Astrocyte of the spinal cord (primary cell): ENCODE measurements around the gene SKA1.
A peak's percentile ranks its signal among the peaks of the same experiment; 100 is the strongest.

ENCODE experiments used
- DNase-seq: peaks from one replicate; pipeline ENCODE4 v3.0.0; 2011; ENCODE audit warnings: low read depth, low spot score
- H3K4me3 ChIP-seq: 2 replicates; pipeline ENCODE4 v1.5.1; 2011; ENCODE audit warnings: low read depth, mild to moderate bottlenecking, low read length, moderate library complexity
- in situ Hi-C: cut with HindIII; loops from 2 replicates; pipeline ENCODE4 v1.10.0; 2017; ENCODE audit warnings: low sequenced_read_pairs
- TF ChIP-seq, protein P1 (sequence below): IDR thresholded peaks from 2 replicates; pipeline ENCODE4 v1.5.1; 2012; ENCODE audit warnings: low read depth, mild to moderate bottlenecking, low read length, inconsistent platforms

The SKA1 gene, protein sequence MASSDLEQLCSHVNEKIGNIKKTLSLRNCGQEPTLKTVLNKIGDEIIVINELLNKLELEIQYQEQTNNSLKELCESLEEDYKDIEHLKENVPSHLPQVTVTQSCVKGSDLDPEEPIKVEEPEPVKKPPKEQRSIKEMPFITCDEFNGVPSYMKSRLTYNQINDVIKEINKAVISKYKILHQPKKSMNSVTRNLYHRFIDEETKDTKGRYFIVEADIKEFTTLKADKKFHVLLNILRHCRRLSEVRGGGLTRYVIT

DNA sequence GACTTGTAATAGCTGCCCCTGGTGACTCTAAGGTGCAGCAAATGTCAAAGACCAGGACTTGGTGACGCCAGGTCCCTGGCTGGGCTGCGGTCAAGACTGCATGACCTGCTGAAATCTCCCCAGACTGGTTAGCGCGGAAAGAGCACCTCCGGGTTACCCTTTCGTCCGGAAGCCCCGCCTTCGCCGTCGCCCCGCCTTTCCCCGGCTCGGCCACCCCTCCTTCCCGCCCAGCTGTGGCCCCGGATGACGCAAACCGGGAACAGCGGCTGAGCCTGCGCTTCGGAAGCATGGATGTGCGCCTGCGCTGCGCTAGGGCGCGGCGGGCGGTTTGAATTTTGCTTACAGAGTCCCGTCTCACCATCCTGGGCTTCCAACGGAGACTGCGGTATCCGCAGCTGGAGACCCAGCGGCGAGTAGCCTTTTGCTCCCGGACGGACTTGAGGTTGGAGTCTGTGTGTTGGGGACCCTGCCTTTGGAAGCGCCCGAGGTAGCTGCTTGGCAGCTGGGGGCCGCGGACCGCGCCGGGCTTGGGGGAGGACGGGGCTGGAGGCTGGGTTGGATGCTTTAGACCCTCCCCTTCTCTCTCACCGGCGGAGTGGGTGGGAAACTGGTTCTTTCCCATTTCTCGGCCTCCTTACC, at the start of gene SKA1:
Gene SKA1 (plus strand): TSS at position 294 of the 639 bp plus-strand sequence. CDS start 785 bp downstream, outside the sequence.
- H3K4me3 ChIP-seq = peak within 1 kb of the TSS; percentile 80
- in situ Hi-C loops = no loop called here
- TF ChIP-seq, protein P1, sequence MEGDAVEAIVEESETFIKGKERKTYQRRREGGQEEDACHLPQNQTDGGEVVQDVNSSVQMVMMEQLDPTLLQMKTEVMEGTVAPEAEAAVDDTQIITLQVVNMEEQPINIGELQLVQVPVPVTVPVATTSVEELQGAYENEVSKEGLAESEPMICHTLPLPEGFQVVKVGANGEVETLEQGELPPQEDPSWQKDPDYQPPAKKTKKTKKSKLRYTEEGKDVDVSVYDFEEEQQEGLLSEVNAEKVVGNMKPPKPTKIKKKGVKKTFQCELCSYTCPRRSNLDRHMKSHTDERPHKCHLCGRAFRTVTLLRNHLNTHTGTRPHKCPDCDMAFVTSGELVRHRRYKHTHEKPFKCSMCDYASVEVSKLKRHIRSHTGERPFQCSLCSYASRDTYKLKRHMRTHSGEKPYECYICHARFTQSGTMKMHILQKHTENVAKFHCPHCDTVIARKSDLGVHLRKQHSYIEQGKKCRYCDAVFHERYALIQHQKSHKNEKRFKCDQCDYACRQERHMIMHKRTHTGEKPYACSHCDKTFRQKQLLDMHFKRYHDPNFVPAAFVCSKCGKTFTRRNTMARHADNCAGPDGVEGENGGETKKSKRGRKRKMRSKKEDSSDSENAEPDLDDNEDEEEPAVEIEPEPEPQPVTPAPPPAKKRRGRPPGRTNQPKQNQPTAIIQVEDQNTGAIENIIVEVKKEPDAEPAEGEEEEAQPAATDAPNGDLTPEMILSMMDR = no peak
- DNase-seq = peak; percentile 94

DNA sequence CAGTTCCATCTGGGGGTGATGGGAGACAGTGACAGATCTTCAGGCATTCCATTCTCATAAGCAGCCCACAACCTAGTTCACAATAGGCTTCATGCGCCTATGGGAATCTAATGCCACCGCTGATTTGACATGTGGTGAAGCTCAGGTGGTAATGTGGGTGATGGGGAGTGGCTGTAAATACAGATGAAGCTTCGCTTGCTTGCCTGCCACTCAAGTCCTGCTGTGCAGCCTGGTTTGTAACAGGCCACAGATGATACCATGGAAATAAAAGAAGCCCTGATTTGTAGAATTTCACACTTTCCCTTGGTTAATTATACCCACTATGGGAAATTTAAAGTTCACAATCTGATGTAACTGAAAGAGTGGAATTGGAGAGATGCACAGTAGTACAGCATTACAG, 46.9 kb upstream of the SKA1 start:
- in situ Hi-C loops = no loop called here
- TF ChIP-seq, protein P1 = no peak
- no peak overlapping the region for H3K4me3 ChIP-seq
- DNase-seq = no peak

DNA sequence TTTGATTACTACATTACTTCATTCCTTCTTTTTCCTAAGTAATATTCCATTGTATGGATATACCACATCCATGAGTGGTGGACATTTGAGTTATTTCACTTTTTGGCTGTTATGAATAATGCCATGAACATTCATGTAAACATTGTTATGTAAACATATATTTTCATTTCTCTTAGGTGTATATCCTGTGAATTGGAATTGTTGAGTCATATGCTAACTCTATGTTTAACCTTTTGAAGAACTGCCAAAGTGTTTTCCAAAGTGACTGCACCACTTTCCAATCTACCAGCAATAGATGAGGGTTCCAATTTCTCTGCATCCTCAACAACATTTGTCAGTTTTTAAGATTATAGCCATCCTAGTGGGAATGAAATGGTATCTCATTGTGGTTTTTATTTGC, 44.7 kb upstream of the SKA1 start:
- in situ Hi-C loops = no loop called here
- TF ChIP-seq, protein P1 = no peak
- no peak for DNase-seq
- H3K4me3 ChIP-seq = no peak overlapping the region

DNA sequence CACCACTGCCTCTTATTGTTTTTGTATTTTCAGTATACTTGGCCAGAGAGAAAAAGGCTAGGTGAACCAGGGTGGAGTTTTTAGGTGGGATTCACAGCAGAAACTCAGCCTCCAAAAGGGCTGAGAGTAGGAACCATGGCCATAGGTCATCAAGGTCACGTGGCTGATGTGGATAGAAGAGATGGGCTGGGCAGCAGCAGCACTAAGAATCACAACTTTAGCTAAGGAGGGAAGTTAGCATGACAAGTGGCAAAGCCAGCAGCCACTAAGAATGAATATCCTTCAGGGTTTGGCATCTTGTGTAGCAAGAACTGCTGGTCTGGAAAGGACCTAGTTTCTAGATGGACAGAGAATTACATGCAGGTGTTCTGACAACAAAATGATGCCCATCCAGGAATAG, 43.2 kb upstream of the SKA1 start:
- in situ Hi-C loops = no loop called here
- TF ChIP-seq, protein P1 = no peak
- DNase-seq = no peak
- no peak overlapping the region for H3K4me3 ChIP-seq

DNA sequence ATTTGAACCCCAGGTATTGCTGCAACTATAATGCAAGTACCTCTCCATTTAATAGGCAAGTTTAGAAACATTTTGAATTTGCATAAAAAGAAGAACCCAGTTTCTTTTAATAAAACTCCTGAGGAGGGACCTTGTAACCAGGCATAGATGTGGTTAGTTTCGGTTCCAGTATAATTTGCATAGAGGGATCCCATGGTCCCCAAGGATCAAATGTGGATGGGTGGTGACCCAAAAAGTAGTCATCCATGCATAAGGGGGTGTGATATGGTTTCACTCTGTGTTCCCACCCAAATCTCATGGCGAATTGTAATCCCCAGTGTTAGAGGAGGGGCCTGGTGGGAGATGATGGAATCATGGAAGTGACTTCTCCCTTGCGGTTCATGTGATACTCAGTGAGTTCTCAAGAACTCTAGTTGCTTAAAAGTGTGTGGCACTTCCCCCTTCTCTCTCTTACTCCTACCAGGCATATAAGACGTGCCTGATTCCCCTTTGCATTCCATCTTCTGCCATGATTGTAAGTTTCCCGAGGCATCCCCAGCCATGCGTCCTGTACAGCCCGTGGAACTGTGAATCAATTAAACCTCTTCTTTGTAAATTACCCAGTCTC, 40.2 kb upstream of the SKA1 start:
- no peak for DNase-seq
- TF ChIP-seq, protein P1 = no peak
- in situ Hi-C loops = no loop called here
- H3K4me3 ChIP-seq = no peak overlapping the region

DNA sequence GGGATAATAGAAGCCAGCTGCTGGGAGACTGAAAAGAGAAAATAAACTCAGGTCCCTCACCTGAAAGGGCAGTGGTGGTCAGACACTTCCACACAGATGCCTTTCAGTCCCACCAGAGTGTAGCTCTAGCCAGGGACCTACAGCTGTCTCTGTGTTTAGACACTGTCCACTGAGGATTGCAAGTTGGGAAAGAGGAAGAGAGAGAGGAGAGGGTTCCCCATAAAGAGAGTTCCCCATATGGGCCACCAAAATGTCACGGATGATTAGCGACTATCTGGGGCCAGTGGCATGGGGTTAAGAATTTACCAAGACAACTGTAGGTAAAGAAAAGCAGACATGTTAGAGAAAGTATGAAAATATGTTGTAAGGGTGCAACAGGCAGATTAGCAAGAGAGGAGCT, 36.7 kb upstream of the SKA1 start:
- TF ChIP-seq, protein P1 = no peak
- no peak overlapping the region for H3K4me3 ChIP-seq
- no peak for DNase-seq
- in situ Hi-C loops = no loop called here
